Tibial artery (tissue), 4 donors: ENCODE measurements around the gene PLVAP.
A peak's percentile ranks its signal among the peaks of the same experiment; 100 is the strongest.

Source experiments
- DNase-seq, 2 donors: peaks; one replicate each; pipeline ENCODE4 v3.0.0-alpha.2; 2019
- H3K27ac ChIP-seq, 2 donors: fragments of 200-600 bp; sonication (generic) in 1 of 2; 1 replicate in 1 of 2; 2 replicates in 1 of 2; pipeline ENCODE4 v1.5.1; 2018 to 2019; ENCODE audit warnings: mild to moderate bottlenecking in 1 of 2
- H3K27me3 ChIP-seq, 2 donors: fragments of 200-600 bp; sonication (generic) in 1 of 2; one replicate each; pipeline versions ENCODE4 v1.5.1 to v1.6.0; 2016 to 2019
- H3K36me3 ChIP-seq, 3 donors: fragments of 200-600 bp; sonication (generic) in 2 of 3; one replicate each; pipeline ENCODE4 v1.5.1; 2016 to 2019; ENCODE audit warnings: mild to moderate bottlenecking in 2 of 3
- H3K4me1 ChIP-seq, 4 donors: fragments of 200-600 bp; sonication (generic) in 2 of 4; 1 replicate in 3 of 4; 2 replicates in 1 of 4; pipeline ENCODE4 v1.5.1; 2016 to 2019
- H3K4me3 ChIP-seq, 2 donors: fragments of 200-600 bp; sonication (generic) in 1 of 2; 1 replicate in 1 of 2; 2 replicates in 1 of 2; pipeline ENCODE4 v1.5.1; 2018 to 2019; ENCODE audit warnings: mild to moderate bottlenecking in 2 of 2
- H3K9me3 ChIP-seq, 3 donors: fragments of 200-600 bp; sonication (generic) in 1 of 3; one replicate each; pipeline ENCODE4 v1.5.1; 2016 to 2019
- CTCF ChIP-seq, 2 experiments: fragments of 200-600 bp in 1 of 2; fragments of 450-650 bp in 1 of 2; IDR thresholded peaks; one replicate each; pipeline ENCODE4 v1.5.1; 2017 to 2019; ENCODE audit warnings: antibody characterized with exemption in 2 of 2, mild to moderate bottlenecking in 1 of 2, moderate library complexity in 1 of 2
- intact Hi-C: fragments of 100-400 bp; cut with DNase I; formaldehyde crosslinking; loops from one replicate; pipeline ENCODE4 v1.15.0; 2023; ENCODE audit warnings: low total_unique reads

PLVAP gene

GRCh38 chr19:17306285-17306714, 70.8 kb downstream of the PLVAP start:
- H3K36me3 ChIP-seq, result peaks cover 0 to 2% (median under 1%) of the 10 kb centered on the region in 3 donors
- H3K9me3 ChIP-seq, result no peaks in the 10 kb centered on the region
- intact Hi-C loops, result loop anchor here (1.0 kb wide), 1 partner anchor 23 kb away; no protein-coding TSS in a partner anchor
- peak overlapping the region; percentile 88 to 95 for H3K27ac ChIP-seq
- peaks cover 0 to 70% (median 54%) of the 10 kb centered on the region in 4 donors for H3K4me1 ChIP-seq
- no peak for DNase-seq
- H3K27me3 ChIP-seq, result no peaks in the 10 kb centered on the region
- no peak for TF ChIP-seq CTCF (IDR thresholded peaks at IDR 0.05)
- peak overlapping the region; percentile 60 to 84 for H3K4me3 ChIP-seq

GRCh38 chr19:17305517-17306284, 71.4 kb downstream of the PLVAP start, which contains the start of gene MRPL34:
TSS of gene MRPL34 (plus strand) at chr19:17305872. CDS start at chr19:17305893, 21 bp downstream.
- no peaks in the 10 kb centered on the region for H3K9me3 ChIP-seq
- intact Hi-C loops, result loop anchor here (1.0 kb wide), 1 partner anchor 24 kb away; no protein-coding TSS in a partner anchor
- no peaks in the 10 kb centered on the region for H3K27me3 ChIP-seq
- peaks cover 0 to 64% (median 48%) of the 10 kb centered on the region in 4 donors for H3K4me1 ChIP-seq
- H3K4me3 ChIP-seq, result peak within 1 kb of the TSS; percentile 60 to 84
- peak; percentile 79 to 86 for TF ChIP-seq CTCF (IDR thresholded peaks at IDR 0.05)
- peaks cover 0 to 8% (median 6%) of the 10 kb centered on the region in 3 donors for H3K36me3 ChIP-seq
- peak within 1 kb of the TSS; percentile 88 to 95 for H3K27ac ChIP-seq
- peak; percentile 93 to 97 for DNase-seq

- DNase-seq, result no peak
- H3K27ac ChIP-seq, result peak overlapping the region; percentile 88 to 95
- TF ChIP-seq CTCF (IDR thresholded peaks at IDR 0.05), result no peak
Observed at GRCh38 chr19:17305216-17305516, 72.0 kb downstream of the PLVAP start.

GRCh38 chr19:17304386-17305215, 72.5 kb downstream of the PLVAP start:
- Histone ChIP-seq H3K36me3 (peaks cover 0 to 19% (median 6%) of the 10 kb centered on the region in 3 donors), H3K27me3 (no peaks in the 10 kb centered on the region), H3K27ac (peak overlapping the region; percentile 88 to 95), H3K9me3 (no peaks in the 10 kb centered on the region), H3K4me1 (peaks cover 0 to 54% (median 38%) of the 10 kb centered on the region in 4 donors), H3K4me3 (peak overlapping the region; percentile 60 to 84)
- no peak for TF ChIP-seq CTCF (IDR thresholded peaks at IDR 0.05)
- intact Hi-C loops, result loop anchor here (5.0 kb wide), 1 partner anchor 83 kb away; no protein-coding TSS in a partner anchor
- no peak for DNase-seq

More at GRCh38 chr19:17305216-17305516, 72.0 kb downstream of the PLVAP start:
- H3K9me3 ChIP-seq, result no peaks in the 10 kb centered on the region
- H3K4me1 ChIP-seq, result peaks cover 0 to 59% (median 42%) of the 10 kb centered on the region in 4 donors
- H3K36me3 ChIP-seq, result peaks cover 0 to 14% (median 6%) of the 10 kb centered on the region in 3 donors
- H3K27me3 ChIP-seq, result no peaks in the 10 kb centered on the region
- intact Hi-C loops, result no loop called here
- H3K4me3 ChIP-seq, result peak overlapping the region; percentile 60 to 84

GRCh38 chr19:17303940-17304267, 73.2 kb downstream of the PLVAP start:
- H3K4me1 ChIP-seq, result peaks cover 0 to 51% (median 37%) of the 10 kb centered on the region in 4 donors
- intact Hi-C loops, result loop anchor here (5.0 kb wide), 1 partner anchor 83 kb away; no protein-coding TSS in a partner anchor
- H3K36me3 ChIP-seq, result peaks cover 0 to 24% (median 6%) of the 10 kb centered on the region in 3 donors
- H3K27ac ChIP-seq, result peak overlapping the region; percentile 82 to 88
- H3K27me3 ChIP-seq, result no peaks in the 10 kb centered on the region
- no peak for TF ChIP-seq CTCF (IDR thresholded peaks at IDR 0.05)
- peak overlapping the region in 1 of 2 donors; percentile 89 for H3K4me3 ChIP-seq
- H3K9me3 ChIP-seq, result no peaks in the 10 kb centered on the region
- no peak for DNase-seq
